ENCODE data around the gene GUK1.
"Not testable (repeated sequence)": the region's sequence is repeated elsewhere in the genome, so short reads cannot be mapped to it uniquely, and the experiment has no call there.

GUK1 gene

GRCh38 chr1:228163007-228163753, 23.1 kb downstream of the GUK1 start:
- no peak for DNase-seq (ENCODE audit: low read depth)

GRCh38 chr1:228163776-228164519, 23.9 kb downstream of the GUK1 start:
- no peak for DNase-seq (ENCODE audit: low read depth)

GRCh38 chr1:228164561-228165371, 24.7 kb downstream of the GUK1 start:
- DNase-seq (ENCODE audit: low read depth): no peak

- peak; percentile 98 for DNase-seq (ENCODE audit: low read depth)
Measured at GRCh38 chr1:228165372-228166169, 25.5 kb downstream of the GUK1 start, which contains the start of gene IBA57. Gene IBA57 (plus strand): TSS chr1:228165804. CDS start chr1:228165817, 13 bp downstream.

GRCh38 chr1:228166170-228166936, 26.3 kb downstream of the GUK1 start:
- DNase-seq (ENCODE audit: low read depth): no peak

- DNase-seq (ENCODE audit: low read depth): no peak
Measured at GRCh38 chr1:228168563-228169270, 28.6 kb downstream of the GUK1 start.

GRCh38 chr1:228169345-228169744, 29.3 kb downstream of the GUK1 start:
- no peak for DNase-seq (ENCODE audit: low read depth)

GRCh38 chr1:228170666-228171065, 30.6 kb downstream of the GUK1 start:
- DNase-seq (ENCODE audit: low read depth): no peak

- DNase-seq (ENCODE audit: low read depth): no peak
Measured at GRCh38 chr1:228171221-228171891, 31.3 kb downstream of the GUK1 start.

GRCh38 chr1:228172591-228173527, 32.8 kb downstream of the GUK1 start:
- no peak for DNase-seq (ENCODE audit: low read depth)

GRCh38 chr1:228173528-228174481, 33.7 kb downstream of the GUK1 start:
- not testable (repeated sequence) for DNase-seq (ENCODE audit: low read depth)

- DNase-seq (ENCODE audit: low read depth): no peak
Measured at GRCh38 chr1:228174482-228175315, 34.6 kb downstream of the GUK1 start.

GRCh38 chr1:228175316-228176023, 35.4 kb downstream of the GUK1 start:
- DNase-seq (ENCODE audit: low read depth): no peak

GRCh38 chr1:228176024-228176395, 35.9 kb downstream of the GUK1 start:
- no peak for DNase-seq (ENCODE audit: low read depth)

GRCh38 chr1:228176461-228177182, 36.5 kb downstream of the GUK1 start:
- no peak for DNase-seq (ENCODE audit: low read depth)

Measured in CMK (cell line).